HepG2 (cell line): Measurements from ENCODE around the gene IL1RAP.

ENCODE experiments used
- SP140L ChIP-seq: sonication (generic); formaldehyde crosslinking; IDR thresholded peaks from 2 replicates; pipeline ENCODE4 v1.4.0; 2020; ENCODE audit warnings: missing genetic modification reagents, borderline replicate concordance
- SRF ChIP-seq: IDR thresholded peaks from 2 replicates; pipeline ENCODE4 v1.6.1; 2011; ENCODE audit warnings: mild to moderate bottlenecking, low read depth, low read length, moderate library complexity

DNA sequence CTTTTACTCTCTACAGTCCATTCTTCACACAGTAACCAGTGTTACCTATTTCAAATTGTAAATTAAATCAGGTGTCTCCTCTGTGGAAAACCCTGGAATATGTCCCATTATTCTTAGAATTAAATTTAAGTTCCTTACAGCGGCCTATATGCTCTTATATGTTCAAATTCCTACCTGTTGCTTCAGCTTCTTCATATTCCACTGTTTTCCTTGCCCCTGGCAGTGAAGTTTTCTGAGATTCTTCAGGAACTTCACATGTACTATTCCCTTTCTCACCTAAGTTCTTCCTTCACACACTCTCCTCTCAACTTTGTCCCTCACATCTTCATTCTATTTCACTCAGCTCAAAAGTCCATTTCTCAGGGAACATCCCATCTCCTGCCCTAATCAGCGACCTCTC lies 68.8 kb downstream of the IL1RAP start:
- TF ChIP-seq SRF (no peak), SP140L (CRISPR knock-in tag) (no peak)
